HAP-1 (cell line): Measurements from ENCODE around the gene CCT6A.
"Not testable (repeated sequence)": the region's sequence is repeated elsewhere in the genome, so short reads cannot be mapped to it uniquely, and the experiment has no call there.

Source experiments
- DNase-seq, 2 experiments: peaks; one replicate each; pipeline ENCODE4 v3.0.0-alpha.2; 2016 to 2020; ENCODE audit warnings: low spot score in 2 of 2
- H3K27me3 ChIP-seq: fragments of 250-450 bp; sonication (Bioruptor Pico); 2 replicates; pipeline ENCODE4 v1.5.1; 2020; ENCODE audit warnings: low read depth, mild to moderate bottlenecking, moderate library complexity
- H3K36me3 ChIP-seq: fragments of 250-450 bp; sonication (Bioruptor Pico); replicated peaks from 2 replicates; pipeline ENCODE4 v1.5.1; 2020; ENCODE audit warnings: mild to moderate bottlenecking
- H3K4me1 ChIP-seq: fragments of 250-450 bp; sonication (Bioruptor Pico); 2 replicates; pipeline ENCODE4 v1.5.1; 2020; ENCODE audit warnings: mild to moderate bottlenecking
- H3K4me3 ChIP-seq: fragments of 250-450 bp; sonication (Bioruptor Pico); 2 replicates; pipeline ENCODE4 v1.5.1; 2020; ENCODE audit warnings: mild to moderate bottlenecking, moderate library complexity
- H3K9me3 ChIP-seq: fragments of 250-450 bp; sonication (Bioruptor Pico); 2 replicates; pipeline ENCODE4 v1.5.1; 2020; ENCODE audit warnings: mild to moderate bottlenecking, moderate library complexity
- in situ Hi-C: fragments of 300-500 bp; cut with MboI; formaldehyde crosslinking; loops from 3 replicates; pipeline ENCODE4 v1.14.3; 2020; ENCODE audit warnings: low sequenced_read_pairs, inconsistent platforms, mixed read lengths

Gene CCT6A

DNA sequence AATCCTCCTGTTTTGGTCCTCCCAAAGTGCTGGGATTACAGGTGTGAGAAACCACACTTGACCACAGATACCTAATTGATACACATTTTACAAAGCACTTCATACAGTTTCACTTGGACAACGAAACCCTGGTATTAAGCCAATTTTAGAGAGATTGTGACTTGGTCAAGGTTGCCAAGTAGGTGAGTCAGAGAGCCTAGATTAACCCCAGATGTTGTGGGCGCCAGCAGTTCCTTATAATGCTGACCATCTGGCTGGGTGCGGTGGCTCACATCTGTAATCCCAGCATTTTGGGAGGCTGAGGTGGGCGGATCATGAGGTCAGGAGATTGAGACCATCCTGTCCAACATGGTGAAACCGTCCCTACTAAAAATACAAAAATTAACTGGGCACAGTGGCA, 46.1 kb downstream of the CCT6A start:
- H3K36me3 ChIP-seq, result peaks cover 37% of the 10 kb centered on the region
- in situ Hi-C loops, result no loop called here
- H3K27me3 ChIP-seq, result no peaks in the 10 kb centered on the region
- H3K9me3 ChIP-seq, result no peaks in the 10 kb centered on the region
- H3K4me3 ChIP-seq, result no peak overlapping the region
- DNase-seq, result no peak
- H3K4me1 ChIP-seq, result no peaks in the 10 kb centered on the region

DNA sequence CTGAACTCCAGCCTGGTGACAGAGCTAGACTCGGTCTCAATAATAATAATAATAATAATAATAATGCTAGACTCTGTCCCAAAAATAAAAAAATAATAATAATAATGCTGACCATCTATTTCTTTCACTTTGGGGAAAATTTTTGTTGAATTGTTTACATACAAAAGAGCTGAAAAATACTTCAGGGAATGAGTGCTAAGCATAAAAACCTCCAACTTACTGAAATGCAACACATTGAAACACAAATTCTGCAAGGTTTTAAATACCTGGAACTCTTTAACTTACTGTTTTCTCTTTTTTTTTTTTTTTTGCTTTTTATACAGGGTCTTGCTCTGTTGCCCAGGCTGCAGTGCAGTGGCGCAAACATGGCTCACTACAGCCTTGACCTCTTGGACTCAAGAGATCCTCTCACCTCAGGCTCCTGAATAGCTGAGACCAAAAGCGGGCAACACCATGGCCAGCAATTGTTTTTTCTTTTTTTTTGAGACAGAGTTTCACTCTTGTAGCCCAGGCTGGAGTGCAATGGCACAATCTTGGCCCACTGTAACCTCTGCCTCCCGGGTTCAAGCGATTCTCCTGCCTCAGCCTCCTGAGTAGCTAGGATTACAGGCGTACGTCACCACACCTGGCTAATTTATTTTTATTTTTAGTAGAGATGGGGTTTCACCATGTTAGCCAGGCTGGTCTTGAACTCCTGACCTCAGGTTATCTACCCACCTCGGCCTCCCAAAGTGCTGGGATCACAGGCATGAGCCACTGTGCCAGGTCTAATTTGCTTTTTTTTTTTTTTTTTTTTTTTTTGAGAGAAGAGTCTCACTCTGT, 46.8 kb downstream of the CCT6A start:
- H3K36me3 ChIP-seq, result peaks cover 44% of the 10 kb centered on the region
- H3K27me3 ChIP-seq, H3K4me3 ChIP-seq, H3K9me3 ChIP-seq, H3K4me1 ChIP-seq, in situ Hi-C loops, DNase-seq: not testable (repeated sequence)

DNA sequence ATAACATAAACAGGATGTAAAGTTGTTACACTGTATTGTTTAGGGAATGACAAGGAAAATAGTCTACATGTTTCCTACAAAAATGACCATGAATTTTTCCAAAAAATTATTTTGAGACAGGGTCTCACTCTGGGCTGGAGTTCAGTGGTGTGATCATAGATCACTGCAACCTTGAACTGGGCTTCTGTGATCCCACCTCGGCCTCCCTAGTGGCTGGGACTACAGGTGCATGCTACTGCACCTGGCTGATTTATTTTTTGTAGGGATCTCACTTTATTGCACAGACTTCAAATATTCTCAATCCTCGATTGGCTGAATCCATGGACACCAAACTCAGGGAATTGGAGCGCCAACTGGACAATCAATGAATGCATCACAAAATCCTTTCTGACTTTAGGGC, 48.1 kb downstream of the CCT6A start:
- no peak overlapping the region for H3K4me3 ChIP-seq
- in situ Hi-C loops, result loop anchor here (10.0 kb wide), 1 partner anchor 735 kb away; the partner anchor contains the start of gene LANCL2
- no peaks in the 10 kb centered on the region for H3K27me3 ChIP-seq
- peaks cover 54% of the 10 kb centered on the region for H3K36me3 ChIP-seq
- DNase-seq, result no peak
- no peaks in the 10 kb centered on the region for H3K9me3 ChIP-seq
- no peaks in the 10 kb centered on the region for H3K4me1 ChIP-seq

DNA sequence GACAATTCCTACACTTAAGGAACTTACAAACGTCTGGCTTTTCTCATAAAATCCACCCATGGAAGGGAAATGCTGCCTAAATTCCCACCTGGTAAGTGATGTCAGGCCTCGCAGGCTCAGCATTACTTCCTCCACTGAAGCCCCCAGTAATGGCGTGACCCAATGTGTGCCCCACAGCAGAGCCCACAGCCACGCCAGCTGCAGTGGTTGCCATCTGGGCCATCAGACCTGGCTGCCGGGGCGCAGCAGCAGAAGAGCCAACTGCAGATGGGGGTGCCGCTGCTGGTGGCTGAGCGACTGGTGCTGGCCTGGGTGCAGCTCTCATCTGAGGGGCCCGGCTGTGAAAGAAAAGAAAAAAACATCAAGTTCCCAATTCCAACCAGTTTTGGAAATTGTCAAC, 52.6 kb downstream of the CCT6A start:
- not testable (repeated sequence) for H3K9me3 ChIP-seq, H3K4me1 ChIP-seq, DNase-seq, H3K27me3 ChIP-seq, H3K4me3 ChIP-seq
- peaks cover 55% of the 10 kb centered on the region for H3K36me3 ChIP-seq
- in situ Hi-C loops, result loop anchor here (10.0 kb wide), 1 partner anchor 739 kb away; the partner anchor contains the start of gene LANCL2

DNA sequence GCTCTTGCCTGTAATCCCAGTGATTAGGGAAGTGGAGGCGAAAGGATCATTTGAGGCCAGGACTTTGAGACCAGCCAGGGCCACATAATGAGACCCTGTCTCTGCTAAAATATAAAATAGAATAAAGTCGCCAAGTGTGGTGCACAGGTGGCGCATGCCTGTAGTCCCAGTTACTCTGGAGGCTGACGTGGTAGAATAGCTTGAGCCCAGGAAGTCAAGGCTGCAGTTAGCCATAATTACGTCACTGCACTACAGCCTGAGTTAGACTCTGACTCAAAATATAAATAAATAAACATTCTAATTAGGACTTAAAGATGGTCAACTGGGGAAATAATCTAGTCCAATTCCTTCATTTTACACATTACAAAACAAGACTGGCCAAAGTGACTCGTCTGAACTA, 53.9 kb downstream of the CCT6A start:
- DNase-seq, result peak; percentile 14 to 25
- Histone ChIP-seq H3K36me3 (peaks cover 41% of the 10 kb centered on the region), H3K4me3 (peak overlapping the region; percentile 94), H3K9me3 (no peaks in the 10 kb centered on the region), H3K4me1 (peaks cover 5% of the 10 kb centered on the region), H3K27me3 (no peaks in the 10 kb centered on the region)
- in situ Hi-C loops, result loop anchor here (10.0 kb wide), 1 partner anchor 741 kb away; the partner anchor contains the start of gene LANCL2

DNA sequence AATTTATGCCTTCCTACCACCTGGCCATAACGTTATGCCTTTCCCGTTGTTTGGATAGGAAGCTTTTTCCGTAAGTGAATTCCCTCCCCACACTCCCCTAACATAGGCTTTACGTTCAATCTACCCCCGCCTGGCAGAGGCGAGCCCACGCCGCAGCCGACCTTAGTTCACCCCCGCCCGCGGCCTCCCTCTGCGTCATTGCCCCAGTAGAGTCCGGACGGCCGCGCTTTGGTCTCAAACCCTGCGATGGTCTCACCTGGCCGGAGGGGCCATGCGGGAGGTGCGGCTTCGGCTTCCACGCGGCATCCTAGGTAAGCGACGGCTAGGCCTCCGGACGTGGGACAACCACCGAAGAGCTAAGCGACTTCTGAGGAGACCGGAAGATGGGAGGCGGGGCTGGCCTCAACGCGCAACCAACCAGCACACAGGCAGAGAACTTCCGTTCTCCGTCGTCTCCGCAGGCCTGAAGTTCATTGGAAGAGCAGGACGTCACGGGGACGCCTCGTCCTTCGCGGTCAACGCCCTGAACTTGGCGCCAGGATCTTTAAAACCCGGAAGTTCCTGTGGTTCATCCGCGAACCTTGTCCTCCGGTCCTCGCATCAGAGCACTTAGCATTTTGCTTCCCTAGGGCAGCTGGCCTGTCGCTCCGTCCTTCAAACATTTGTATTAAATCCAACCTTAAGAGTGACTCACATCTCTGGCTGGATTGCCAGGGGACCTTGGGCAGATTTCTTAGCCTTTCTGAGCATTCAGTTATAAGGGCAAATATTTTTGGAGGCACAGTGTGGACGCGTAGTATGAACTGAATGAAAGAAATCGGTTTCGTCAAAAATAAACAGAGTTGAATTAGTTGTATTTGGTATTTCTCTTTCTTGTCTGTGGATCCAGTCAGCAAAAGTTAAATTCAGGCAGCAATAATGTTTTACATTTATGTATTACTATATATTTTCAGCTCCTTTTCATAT, 54.8 kb downstream of the CCT6A start, which contains the start of gene CHCHD2:
CHCHD2 (minus strand) TSS at position 369 of the 966 bp plus-strand sequence; CDS start at position 306, 63 bp downstream.
- Histone ChIP-seq H3K27me3 (no peaks in the 10 kb centered on the region), H3K36me3 (peaks cover 32% of the 10 kb centered on the region), H3K4me3 (peak within 1 kb of the TSS; percentile 94), H3K9me3 (no peaks in the 10 kb centered on the region), H3K4me1 (peaks cover 5% of the 10 kb centered on the region)
- peak; percentile 96 to 98 for DNase-seq
- in situ Hi-C loops, result loop anchor here (10.0 kb wide), 1 partner anchor 742 kb away; the partner anchor contains the start of gene LANCL2

DNA sequence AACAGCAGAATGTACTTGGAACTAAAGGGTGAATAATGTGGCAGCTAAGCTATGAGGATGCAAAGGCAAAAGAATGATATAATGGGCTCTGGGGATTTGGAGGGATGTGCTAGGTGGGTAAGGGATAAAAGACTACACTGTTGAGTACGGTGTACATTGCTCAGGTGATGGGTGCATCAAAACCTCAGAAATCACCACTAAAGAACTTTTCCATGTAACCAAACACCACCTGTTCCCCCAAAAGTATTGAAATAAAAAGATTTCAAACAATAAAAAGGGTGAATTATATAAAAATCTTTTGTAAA, 56.3 kb downstream of the CCT6A start:
- H3K4me1 ChIP-seq, result peaks cover 5% of the 10 kb centered on the region
- H3K36me3 ChIP-seq, result peaks cover 17% of the 10 kb centered on the region
- H3K9me3 ChIP-seq, result no peaks in the 10 kb centered on the region
- H3K4me3 ChIP-seq, result no peak overlapping the region
- no peak for DNase-seq
- in situ Hi-C loops, result loop anchor here (10.0 kb wide), 1 partner anchor 743 kb away; the partner anchor contains the start of gene LANCL2
- H3K27me3 ChIP-seq, result no peaks in the 10 kb centered on the region

DNA sequence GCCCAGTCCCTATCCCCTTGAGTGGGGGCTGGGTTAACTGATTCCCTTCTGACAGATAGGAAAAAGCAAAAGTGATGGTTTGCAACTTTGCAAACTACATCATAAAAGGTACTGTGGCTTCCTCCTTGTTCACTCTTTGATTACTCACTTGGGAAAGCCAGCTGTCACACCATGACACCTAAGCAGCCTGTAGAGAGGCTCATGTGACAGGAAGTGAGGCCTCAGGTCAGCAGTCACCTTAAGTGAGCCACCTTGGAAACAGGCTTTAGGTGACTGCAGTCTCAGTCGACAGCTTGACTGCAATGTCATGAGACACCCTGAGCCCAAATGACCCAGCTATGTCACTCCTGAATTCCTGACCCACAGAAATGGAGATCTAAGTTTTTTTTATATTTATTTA, 59.0 kb downstream of the CCT6A start:
- H3K27me3 ChIP-seq, result no peaks in the 10 kb centered on the region
- no peak for DNase-seq
- H3K9me3 ChIP-seq, result no peaks in the 10 kb centered on the region
- H3K4me1 ChIP-seq, result peaks cover 3% of the 10 kb centered on the region
- H3K36me3 ChIP-seq, result 0 out of 2 replicates have a peak, but pooled peaks cover 2% of the 10 kb centered on the region
- H3K4me3 ChIP-seq, result no peak overlapping the region
- in situ Hi-C loops, result no loop called here

DNA sequence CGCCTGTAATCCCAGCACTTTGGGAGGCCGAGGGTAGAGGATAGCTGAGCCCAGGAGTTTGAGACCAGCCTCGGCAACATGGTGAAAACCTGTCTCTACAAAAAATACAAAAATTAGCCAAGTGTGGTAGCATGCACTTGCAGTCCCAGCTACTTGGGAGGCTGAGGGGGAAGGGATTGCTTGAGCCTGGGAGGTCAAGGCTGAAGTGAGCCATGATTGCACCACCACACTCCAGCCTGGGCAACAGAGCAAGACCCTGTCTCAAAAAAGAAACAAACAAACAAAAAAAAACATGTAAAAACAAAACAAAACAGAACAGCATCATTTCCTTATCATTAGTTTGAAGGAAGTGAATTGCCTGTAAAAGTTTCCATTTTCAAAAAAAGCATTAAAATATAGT, 60.7 kb downstream of the CCT6A start:
- in situ Hi-C loops, H3K4me1 ChIP-seq, H3K4me3 ChIP-seq, H3K27me3 ChIP-seq, H3K9me3 ChIP-seq, DNase-seq, H3K36me3 ChIP-seq: not testable (repeated sequence)
